Measurements from ENCODE around the gene TIMP2. TPM values are rescaled to one million over a fixed set of nuclear protein-coding genes. Genes with fewer than 3 reads are reported as not detected.

Gene TIMP2
- total RNA-seq, 4 donors from 2014 or later = 119 to 399 (median 127) TPM

DNA sequence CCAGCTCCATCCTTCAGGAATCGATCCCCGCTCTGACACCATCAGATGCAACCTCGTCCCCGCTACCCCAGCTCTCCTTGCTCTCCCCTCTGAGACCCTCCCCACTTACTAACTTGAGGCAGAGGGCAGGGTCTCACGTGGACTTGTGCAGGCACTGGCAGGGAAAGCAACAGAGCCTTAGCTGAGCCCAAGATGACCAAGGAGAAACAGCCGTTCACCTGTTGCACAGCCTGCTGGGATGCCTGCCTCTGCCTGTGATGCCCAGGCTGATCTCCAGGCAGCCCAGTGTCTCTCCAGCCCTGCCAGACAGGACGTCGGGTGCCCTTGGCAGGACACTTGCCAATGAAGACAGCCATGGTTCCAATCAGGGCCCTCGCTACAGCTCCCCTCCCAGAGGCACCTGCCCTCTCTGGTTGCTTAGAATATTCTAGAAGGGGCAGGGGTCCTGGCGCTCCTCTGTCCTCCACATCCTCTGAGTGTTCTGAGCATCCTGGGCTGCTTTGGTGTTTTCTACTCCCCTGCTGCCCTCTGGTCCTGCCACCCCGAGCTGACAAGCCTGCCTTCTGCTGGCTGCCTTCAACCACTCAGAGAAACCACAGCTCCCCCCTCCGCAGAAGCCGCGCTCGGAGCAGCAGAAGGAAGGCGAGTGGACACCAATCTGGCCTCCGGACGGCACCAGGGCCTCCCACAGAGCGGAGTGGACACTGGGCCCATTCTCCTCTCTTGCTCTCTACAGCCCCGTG lies 28.9 kb downstream of the TIMP2 start:
- Histone ChIP-seq H3K4me3 (no peak overlapping the region), H3K36me3 (no peaks in the 10 kb centered on the region), H3K9me3 (no peaks in the 10 kb centered on the region), H3K4me1 (peaks cover 4 to 39% of the 10 kb centered on the region in 2 donors), H3K27ac (peak overlapping the region; percentile 61 to 63), H3K27me3 (no peaks in the 10 kb centered on the region)
- TF ChIP-seq, protein P1, sequence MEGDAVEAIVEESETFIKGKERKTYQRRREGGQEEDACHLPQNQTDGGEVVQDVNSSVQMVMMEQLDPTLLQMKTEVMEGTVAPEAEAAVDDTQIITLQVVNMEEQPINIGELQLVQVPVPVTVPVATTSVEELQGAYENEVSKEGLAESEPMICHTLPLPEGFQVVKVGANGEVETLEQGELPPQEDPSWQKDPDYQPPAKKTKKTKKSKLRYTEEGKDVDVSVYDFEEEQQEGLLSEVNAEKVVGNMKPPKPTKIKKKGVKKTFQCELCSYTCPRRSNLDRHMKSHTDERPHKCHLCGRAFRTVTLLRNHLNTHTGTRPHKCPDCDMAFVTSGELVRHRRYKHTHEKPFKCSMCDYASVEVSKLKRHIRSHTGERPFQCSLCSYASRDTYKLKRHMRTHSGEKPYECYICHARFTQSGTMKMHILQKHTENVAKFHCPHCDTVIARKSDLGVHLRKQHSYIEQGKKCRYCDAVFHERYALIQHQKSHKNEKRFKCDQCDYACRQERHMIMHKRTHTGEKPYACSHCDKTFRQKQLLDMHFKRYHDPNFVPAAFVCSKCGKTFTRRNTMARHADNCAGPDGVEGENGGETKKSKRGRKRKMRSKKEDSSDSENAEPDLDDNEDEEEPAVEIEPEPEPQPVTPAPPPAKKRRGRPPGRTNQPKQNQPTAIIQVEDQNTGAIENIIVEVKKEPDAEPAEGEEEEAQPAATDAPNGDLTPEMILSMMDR (IDR thresholded peaks at IDR 0.05) = no peak
- no peak for TF ChIP-seq POLR2A (IDR thresholded peaks at IDR 0.05)
- DNase-seq = no peak
- intact Hi-C loops (cut with DNase I; ENCODE audit: low total_unique reads) = no loop called here

DNA sequence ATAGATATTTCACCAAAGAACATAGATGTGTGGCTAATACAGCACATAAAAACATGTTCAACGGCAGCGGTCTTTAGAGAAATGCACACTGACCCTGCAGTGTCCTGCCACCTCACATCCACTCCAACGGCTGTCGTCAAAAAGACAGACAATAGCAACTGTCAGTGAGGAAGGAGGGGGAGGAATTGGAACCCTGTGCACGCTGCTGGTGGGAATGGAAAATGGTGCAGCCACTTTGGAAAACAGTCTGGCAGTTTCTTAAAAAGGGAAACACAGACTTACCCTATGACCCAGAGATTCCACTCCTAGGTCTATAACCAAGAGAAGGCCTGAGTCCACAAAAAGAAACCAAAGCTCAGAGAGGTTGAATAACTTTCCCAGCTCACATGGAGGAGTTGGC lies 29.9 kb downstream of the TIMP2 start:
- H3K27ac ChIP-seq = peak overlapping the region; percentile 61 to 63
- H3K4me1 ChIP-seq = peaks cover 4 to 39% of the 10 kb centered on the region in 2 donors
- TF ChIP-seq, protein P1 (IDR thresholded peaks at IDR 0.05) = no peak
- TF ChIP-seq POLR2A (IDR thresholded peaks at IDR 0.05) = no peak
- intact Hi-C loops (cut with DNase I; ENCODE audit: low total_unique reads) = no loop called here
- no peak for DNase-seq
- H3K27me3 ChIP-seq = no peaks in the 10 kb centered on the region
- H3K4me3 ChIP-seq = no peak overlapping the region
- no peaks in the 10 kb centered on the region for H3K36me3 ChIP-seq
- H3K9me3 ChIP-seq = no peaks in the 10 kb centered on the region

DNA sequence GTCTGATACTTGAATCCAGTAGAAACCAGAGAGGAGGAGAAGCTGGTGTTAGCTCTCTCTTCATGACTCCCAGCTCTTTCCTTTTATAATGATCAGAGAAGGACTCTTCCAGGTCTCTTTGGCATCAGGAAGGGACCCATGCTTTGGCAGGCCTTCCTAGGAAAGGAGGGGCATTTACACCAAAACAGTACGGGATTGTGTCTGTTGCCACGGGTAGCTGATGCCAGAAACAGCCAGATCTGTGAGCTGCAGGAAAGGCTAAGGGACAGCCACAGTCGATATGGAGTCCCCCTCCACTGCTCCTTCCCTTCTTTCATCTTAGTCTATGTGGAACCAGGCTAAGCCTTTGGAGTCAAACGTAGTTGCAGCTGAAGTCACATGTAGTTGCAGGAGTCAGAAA lies 31.5 kb downstream of the TIMP2 start:
- Histone ChIP-seq H3K9me3 (no peaks in the 10 kb centered on the region), H3K36me3 (no peaks in the 10 kb centered on the region), H3K27me3 (no peaks in the 10 kb centered on the region), H3K4me3 (no peak overlapping the region), H3K27ac (peak overlapping the region in 1 of 2 donors; percentile 13), H3K4me1 (peaks cover 0 to 30% of the 10 kb centered on the region in 2 donors)
- TF ChIP-seq, protein P1 (IDR thresholded peaks at IDR 0.05) = no peak
- intact Hi-C loops (cut with DNase I; ENCODE audit: low total_unique reads) = no loop called here
- DNase-seq = no peak

DNA sequence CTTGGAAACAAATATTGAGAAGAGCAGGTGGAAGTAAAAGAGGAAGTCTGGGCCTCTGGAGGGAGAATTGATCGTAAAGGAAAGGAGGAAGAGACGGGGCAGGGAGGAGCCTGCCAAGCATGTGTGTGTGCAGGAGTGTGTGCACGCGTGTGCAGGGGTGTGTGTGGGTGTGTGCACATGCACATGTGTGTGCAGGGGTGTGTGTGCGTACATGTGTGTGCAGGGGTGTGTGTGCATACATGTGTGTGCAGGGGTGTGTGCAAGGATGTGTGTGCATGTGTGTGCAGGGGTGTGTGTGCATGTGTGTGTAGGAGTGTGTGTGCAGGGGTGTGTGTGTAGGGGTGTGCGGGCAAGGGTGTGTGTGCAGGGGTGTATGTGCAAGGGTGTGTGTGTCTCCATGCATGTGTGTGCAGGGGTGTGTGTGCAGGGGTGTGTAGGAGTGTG lies 32.2 kb downstream of the TIMP2 start:
- Histone ChIP-seq H3K36me3 (no peaks in the 10 kb centered on the region), H3K27me3 (no peaks in the 10 kb centered on the region), H3K4me1 (peaks cover 0 to 25% of the 10 kb centered on the region in 2 donors), H3K9me3 (no peaks in the 10 kb centered on the region), H3K4me3 (no peak overlapping the region), H3K27ac (no peak overlapping the region)
- intact Hi-C loops (cut with DNase I; ENCODE audit: low total_unique reads) = no loop called here
- no peak for DNase-seq
- TF ChIP-seq POLR2A (IDR thresholded peaks at IDR 0.05) = no peak
- TF ChIP-seq, protein P1 (IDR thresholded peaks at IDR 0.05) = no peak

DNA sequence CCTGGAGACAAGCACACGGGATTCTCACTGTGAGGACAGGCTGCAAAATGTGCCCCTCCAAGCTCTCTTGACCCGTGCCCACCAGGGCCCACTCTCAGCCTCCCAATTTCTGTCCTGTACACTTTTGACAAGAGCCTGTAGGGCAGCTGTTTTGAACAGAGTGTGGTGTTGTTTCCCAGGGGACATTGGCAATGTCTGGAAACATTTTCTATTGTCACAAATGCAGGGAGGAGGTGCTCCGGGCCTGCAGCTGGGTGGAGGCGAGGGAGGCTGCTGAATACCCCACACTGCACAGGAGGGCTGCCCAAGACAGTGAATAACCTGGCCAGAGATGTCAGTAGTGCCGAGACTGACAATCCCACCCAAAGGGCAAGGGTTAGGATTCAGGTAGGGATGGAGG lies 32.7 kb downstream of the TIMP2 start:
- Histone ChIP-seq H3K27me3 (no peaks in the 10 kb centered on the region), H3K4me3 (no peak overlapping the region), H3K36me3 (no peaks in the 10 kb centered on the region), H3K9me3 (no peaks in the 10 kb centered on the region), H3K4me1 (peaks cover 0 to 24% of the 10 kb centered on the region in 2 donors), H3K27ac (no peak overlapping the region)
- intact Hi-C loops (cut with DNase I; ENCODE audit: low total_unique reads) = no loop called here
- TF ChIP-seq, protein P1 (IDR thresholded peaks at IDR 0.05) = no peak
- no peak for TF ChIP-seq POLR2A (IDR thresholded peaks at IDR 0.05)
- no peak for DNase-seq

Measured in uterus (tissue), 4 donors.